GM21381 (cell line): ENCODE results near the gene EAF1.
"Not testable (repeated sequence)": the region's sequence is repeated elsewhere in the genome, so short reads cannot be mapped to it uniquely, and the experiment has no call there.

Source experiments
- ATAC-seq: cut with Tn5 transposase; IDR thresholded peaks from one replicate; pipeline ENCODE4 v1.9.1; 2021; ENCODE audit warnings: mild to moderate bottlenecking, moderate library complexity; ENCODE audit not compliant: unreplicated experiment

The EAF1 gene

GRCh38 chr3:15427182-15427880 is at the start of gene EAF1, which contains the start of gene METTL6:
Gene EAF1 (plus strand): TSS chr3:15427598. CDS start chr3:15427780, 182 bp downstream.
Gene METTL6 (minus strand): TSS chr3:15427544. CDS start chr3:15426511, 1,033 bp downstream.
- peak; percentile 89 for ATAC-seq

- ATAC-seq, result peak; percentile 92
These were observed 49.2 kb upstream of the EAF1 start for GRCh38 chr3:15377961-15378791.

GRCh38 chr3:15380980-15381890 is 46.2 kb upstream of the EAF1 start:
- ATAC-seq, result no peak

GRCh38 chr3:15382405-15382923 is 44.9 kb upstream of the EAF1 start:
- ATAC-seq, result no peak

GRCh38 chr3:15384510-15385237 is 42.7 kb upstream of the EAF1 start:
- ATAC-seq, result peak; percentile 88

GRCh38 chr3:15385238-15385695 is 42.1 kb upstream of the EAF1 start:
- ATAC-seq, result not testable (repeated sequence)

- no peak for ATAC-seq
These were observed 41.3 kb upstream of the EAF1 start for GRCh38 chr3:15385901-15386653.

GRCh38 chr3:15386654-15386955 is 40.8 kb upstream of the EAF1 start:
- not testable (repeated sequence) for ATAC-seq

GRCh38 chr3:15387171-15387581 is 40.2 kb upstream of the EAF1 start:
- ATAC-seq, result no peak

- ATAC-seq, result no peak
These were observed 39.7 kb upstream of the EAF1 start for GRCh38 chr3:15387735-15388134.

- ATAC-seq, result not testable (repeated sequence)
These were observed 39.1 kb upstream of the EAF1 start for GRCh38 chr3:15388335-15388734.

GRCh38 chr3:15390460-15390859 is 36.9 kb upstream of the EAF1 start:
- ATAC-seq, result no peak

- no peak for ATAC-seq
These were observed 36.4 kb upstream of the EAF1 start for GRCh38 chr3:15391007-15391406.

GRCh38 chr3:15393252-15393651 is 34.1 kb upstream of the EAF1 start:
- ATAC-seq, result not testable (repeated sequence)

- ATAC-seq, result not testable (repeated sequence)
These were observed 28.7 kb upstream of the EAF1 start for GRCh38 chr3:15398731-15399133.

- no peak for ATAC-seq
These were observed 27.4 kb upstream of the EAF1 start for GRCh38 chr3:15399970-15400369.

GRCh38 chr3:15401936-15402335 is 25.5 kb upstream of the EAF1 start:
- no peak for ATAC-seq

GRCh38 chr3:15403495-15403894 is 23.9 kb upstream of the EAF1 start:
- ATAC-seq, result no peak

- no peak for ATAC-seq
These were observed 23.4 kb upstream of the EAF1 start for GRCh38 chr3:15403965-15404364.
